CD4-positive, alpha-beta T cell treated with Interleukin-2 at 100 ng/mL for 4 hours (primary cell): ENCODE data around the gene FRG2C.
A peak's percentile ranks its signal among the peaks of the same experiment; 100 is the strongest.
"Not testable (repeated sequence)": the region's sequence is repeated elsewhere in the genome, so short reads cannot be mapped to it uniquely, and the experiment has no call there.

Experiments
- DNase-seq: peaks from one replicate; pipeline ENCODE4 v3.0.0-alpha.2; 2020; ENCODE audit warnings: low spot score

Gene FRG2C

DNA sequence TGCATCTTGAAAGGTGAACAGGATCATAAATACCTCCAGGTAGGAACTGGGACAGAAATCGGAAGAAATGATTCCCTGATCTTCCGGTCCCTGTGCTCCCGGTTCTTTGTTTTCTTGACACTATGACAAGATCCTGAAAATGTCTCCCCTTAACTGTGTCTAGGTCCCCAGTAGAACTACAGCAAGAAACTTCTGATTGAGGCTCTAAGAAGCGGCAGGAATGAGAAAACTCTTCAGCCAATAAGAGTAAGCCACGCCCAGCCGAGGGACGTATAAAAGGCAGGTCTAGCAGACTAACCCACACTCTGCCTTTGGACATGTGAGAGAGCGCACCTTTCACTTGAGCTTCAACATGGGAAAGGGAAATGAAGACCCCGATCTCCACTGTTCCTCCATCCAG is at the start of gene FRG2C:
TSS of gene FRG2C (plus strand) at position 301 of the 400 bp plus-strand sequence. CDS start at position 353, 52 bp downstream.
- not testable (repeated sequence) for DNase-seq

DNA sequence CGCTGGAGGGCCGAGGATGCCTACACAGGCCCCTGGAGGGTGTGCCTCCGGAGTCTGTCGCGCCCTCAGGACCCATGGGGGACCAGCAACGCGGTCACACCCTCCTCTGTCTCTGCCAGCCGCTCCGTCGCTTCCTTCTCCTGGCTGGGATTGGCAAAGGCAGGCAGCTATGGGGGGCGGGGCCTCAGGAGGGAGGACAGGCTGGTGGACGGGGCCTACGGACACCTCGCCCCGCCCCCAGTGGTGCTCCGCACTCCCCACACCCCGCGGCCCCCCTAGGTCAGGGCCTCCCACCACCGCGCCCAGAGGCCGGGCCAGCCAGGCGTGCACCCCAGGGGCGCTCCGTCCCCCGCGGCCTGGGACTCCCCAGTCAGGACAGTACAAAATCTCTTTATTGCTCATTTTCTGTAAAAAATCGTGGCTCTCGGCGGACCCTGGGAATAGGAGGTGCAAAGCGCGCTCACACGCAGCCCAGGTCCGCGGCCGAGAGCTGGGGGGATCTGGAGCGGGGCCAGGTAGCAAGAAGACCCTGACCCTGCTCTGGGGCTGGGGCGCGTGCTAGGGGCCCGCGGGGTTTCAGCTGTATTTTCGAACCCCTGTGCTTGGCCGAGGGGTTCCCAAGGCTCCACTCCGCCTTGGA is 45.3 kb upstream of the FRG2C start:
- not testable (repeated sequence) for DNase-seq

DNA sequence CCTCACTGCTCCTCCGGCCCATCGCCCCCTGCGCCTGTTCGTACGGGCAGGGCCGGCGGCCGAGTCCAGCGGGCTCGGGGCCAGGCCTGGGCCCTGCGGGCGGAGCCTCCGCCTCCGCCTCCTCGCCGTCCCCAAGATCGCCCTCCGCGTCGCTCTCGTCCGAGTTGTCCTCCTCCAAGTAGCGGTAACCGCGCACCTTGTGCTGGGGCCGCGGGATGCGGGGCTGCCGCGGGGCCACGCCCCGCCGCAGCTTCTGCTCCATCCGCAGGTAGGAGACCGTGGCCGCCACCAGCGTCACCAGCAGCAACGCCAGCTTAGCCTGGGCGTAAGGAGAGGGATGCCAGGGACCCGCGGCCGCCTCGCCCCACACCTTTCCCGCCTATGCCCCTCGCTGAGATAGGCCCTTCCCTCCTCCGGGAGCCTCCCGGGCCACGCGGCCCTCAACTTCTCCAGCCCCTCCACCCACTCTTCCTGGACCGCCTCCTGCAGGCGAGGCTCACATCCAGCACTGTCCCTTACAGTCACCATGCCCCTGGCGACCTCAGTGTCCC is 44.6 kb upstream of the FRG2C start:
- DNase-seq: not testable (repeated sequence)

DNA sequence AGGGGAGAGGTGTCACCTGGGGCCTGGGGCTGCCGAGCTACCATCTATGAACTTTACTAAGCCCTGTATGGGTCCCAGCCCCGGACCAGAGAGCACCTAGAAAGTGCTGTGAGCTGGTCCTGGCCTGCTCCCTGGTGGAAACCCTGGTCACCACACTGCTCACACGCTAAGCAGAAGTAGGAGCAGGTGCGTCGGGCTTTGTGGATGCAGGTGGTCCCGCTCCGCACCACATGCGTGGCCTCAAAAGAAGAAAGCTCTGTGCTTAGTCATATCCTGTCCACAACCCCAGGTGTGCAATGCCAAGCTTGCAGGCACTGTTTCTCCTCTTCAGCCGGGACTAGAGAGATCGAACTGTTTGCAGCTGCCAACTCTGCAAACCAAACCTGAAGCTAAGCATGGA is 42.4 kb upstream of the FRG2C start:
- not testable (repeated sequence) for DNase-seq

DNA sequence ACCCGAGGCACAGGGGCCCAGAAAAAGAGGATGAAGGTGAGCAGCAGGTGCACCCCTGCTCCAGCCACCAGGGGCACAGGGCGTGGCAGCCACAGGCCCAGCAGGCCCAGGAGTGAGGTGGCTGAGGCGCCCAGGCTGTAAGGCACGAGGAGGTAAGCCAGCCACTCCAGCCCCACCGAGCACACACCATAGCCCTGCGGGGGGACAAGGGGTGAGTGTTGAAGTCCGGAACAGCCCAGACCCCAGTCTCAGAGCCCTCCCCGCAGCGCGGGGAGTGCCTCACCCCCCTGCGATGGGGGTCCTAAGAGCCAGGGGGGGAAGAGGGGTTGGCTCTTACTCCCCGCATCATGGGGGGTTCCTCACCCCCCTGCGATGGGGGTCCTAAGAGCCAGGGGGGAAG is 40.5 kb upstream of the FRG2C start:
- not testable (repeated sequence) for DNase-seq

DNA sequence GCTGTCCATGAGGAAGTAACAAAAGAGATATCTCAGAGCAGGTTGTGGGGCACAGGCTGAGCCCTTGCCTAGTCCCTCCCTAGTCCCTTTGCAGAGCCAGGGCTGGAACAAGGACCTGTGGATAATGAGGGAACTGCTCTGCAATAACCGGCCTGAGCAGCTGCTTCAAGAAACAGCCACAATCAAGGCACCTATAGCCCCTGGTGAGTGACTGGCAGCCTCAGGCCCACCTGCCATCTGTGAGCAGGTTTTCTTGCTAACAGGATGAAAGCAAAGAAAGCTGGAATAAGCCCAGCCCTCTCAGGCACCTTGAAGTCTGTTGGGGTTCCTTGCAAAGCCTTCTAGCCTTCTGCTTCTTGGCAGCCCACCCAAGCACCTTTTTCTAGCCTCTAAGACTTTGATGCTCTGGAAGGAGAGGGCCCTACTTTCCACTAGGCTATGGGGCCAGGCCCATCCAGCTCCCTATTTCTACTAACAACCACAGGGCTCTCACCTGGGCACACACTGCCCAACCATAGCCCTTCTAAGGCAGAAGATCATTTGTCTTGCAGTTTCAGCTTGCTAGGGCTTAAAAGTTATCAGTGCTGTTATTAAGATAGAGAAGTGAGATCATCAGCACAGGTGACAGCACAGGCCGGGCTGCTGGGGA is 33.1 kb upstream of the FRG2C start:
- DNase-seq: not testable (repeated sequence)

DNA sequence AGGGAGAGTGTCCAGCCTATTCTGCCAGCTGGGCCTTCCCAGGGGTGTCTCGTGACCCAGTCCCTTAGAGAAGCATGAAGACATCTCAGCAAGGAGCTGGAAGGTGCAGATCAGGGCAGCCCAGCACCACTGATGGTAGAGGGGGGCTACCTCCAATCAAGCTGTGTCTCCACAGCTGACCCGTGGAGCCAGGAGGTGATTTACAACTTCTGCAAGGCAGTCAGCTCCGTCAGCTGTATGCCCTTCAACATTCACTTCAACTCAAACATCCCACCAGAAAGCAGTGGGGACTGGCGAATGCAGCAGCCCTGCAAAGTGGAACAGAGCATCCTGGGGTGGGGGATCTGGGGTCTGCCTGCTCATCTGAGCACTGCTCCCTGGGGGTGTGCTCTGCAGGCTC is 32.6 kb upstream of the FRG2C start:
- DNase-seq: no peak

DNA sequence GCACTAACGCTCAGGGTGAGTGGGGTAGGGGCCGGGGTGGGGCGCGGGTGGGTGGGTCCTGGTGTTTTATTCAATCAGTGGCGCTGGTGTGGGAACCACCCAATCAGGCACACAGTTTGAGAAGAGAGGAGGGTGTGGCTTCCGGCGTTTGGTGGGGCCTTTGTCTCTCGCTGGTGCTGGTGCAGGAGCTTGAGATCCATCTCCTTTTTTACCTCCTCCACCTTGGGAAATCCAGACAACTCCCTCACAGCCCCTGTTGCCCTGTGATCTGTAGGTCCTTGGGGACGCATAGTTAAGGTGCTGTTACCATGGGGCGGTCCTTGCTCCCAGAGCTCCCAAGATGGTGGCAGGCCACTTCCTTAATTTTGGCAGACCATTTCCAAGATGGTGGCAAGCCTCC is 25.2 kb upstream of the FRG2C start:
- not testable (repeated sequence) for DNase-seq

DNA sequence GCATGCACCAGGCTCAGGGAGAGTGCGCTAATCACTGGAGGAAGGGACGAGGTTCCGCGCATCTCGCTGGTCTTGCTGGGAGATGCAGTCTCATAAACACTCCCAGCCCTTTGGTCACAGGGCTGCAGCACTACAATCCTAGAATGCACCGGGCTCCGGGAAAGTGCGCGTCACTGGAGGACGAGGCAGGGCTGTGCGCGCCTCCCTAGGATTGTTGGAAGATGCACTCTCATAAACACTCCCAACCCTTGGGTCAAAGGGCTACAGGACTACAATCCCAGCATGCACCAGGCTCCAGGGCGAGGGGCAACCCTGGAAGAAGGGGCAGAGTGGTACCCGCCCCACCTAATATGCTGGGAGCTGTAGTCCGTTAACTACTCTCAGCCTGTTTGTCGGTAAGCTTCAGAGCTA is 23.0 kb upstream of the FRG2C start:
- peak; percentile 10 for DNase-seq

DNA sequence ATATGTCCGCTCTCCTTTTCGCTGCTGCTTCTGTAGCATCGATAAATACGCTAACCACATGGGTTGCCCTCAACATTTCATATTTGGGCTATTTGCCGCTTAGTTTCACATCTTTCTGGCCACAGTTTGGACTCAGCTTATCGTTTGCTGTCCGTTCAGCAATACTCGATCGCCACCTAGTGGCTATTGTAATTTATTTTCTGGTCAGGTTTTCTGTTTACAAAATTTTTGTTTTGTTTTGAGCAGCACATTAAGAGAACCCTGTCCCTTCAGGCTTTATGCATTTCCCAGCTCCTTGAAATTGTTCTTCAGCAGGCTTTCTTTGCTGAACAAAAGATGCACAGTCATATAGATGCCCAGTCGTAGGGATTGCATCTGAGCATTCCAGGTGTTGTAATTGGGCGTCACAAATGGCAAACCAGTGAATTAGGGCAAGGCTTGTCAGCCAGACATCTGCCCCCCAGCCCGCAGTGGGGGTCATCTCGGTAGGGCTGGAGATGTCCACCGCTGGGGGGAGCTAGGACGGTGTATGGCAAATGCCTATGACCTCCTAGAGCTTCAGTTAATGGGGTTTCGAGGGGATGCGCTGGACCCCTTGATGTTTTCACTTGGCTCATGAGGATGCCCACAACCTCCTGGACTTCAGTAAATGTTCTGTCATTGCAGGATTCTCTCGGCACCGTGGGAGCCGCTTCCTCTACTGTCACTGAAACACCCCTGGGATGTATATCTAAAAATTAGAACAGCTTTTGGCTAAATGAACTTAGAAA is 20.9 kb upstream of the FRG2C start:
- DNase-seq: peak; percentile 28

DNA sequence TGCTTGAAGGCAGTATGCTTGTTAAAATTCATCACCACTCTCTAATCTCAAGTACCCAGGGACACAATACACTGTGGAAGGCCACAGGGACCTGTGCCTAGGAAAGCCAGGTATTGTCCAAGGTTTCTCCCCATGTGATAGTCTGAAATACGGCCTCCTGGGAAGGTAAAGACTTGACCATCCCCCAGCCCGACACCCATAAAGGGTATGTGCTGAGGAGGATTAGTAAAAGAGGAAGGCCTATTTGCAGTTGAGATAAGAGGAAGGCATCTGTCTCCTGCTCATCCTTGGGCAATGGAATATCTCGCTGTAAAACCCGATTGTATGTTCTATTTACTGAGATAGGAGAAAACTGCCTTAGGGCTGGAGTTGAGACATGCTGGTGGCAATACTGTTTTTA is 18.6 kb upstream of the FRG2C start:
- not testable (repeated sequence) for DNase-seq

DNA sequence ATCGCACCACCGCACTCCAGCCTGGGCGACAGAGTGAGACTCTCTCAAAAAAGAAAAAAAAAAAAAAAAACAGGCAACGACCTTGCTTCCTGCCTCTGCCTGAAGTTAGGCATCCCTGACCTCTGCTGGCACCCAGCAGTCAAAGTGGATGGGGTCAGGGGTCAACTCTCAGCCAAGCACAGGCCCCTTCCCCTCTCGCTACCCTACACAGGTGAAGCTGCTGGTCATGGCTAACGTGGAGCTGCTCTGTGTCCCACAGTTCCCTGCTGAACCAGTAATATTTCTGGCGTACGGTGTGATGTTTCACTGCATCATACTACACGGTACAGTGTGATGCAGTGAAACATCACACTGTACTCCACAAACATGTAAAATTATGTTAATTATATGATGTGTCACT is 13.9 kb upstream of the FRG2C start:
- no peak for DNase-seq

DNA sequence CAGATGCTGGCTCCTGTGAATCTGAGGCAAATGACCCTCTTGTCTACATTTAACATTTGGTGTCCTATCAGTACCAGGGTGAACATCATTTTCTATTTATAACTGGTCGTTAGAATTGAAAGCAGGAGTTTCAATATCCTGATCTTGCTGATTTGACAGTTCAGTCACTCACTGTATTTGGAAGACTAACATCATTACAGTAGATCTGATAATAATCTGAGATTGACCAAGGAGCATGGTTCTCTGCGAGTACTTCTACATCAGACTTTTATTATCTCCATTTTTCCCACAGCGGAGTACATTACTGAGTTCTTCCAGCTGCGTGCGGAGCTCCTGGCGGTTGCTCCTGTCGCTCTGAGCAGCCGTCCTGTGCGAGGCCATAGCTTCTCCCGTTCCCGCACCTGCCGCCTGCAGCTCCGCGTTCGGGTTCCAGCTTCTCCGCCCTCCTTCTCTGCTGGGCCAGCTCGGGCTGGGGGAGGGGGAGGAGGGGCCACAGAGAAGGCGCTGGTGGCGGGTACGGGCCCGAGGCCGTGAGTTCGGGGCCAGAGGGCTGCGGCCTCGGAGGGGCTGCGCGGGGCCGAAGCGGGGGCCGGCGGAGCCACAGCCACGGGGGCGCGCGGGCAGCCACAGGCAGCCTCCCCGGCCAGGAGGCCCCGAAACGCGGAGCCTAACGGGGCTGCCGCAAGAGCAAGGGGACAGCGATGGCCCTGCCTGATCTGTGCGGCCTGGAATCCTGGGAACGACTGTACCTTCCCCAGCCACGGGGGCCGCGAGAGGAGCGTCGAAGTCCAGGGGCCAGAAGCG is 8.8 kb upstream of the FRG2C start:
- DNase-seq: not testable (repeated sequence)

DNA sequence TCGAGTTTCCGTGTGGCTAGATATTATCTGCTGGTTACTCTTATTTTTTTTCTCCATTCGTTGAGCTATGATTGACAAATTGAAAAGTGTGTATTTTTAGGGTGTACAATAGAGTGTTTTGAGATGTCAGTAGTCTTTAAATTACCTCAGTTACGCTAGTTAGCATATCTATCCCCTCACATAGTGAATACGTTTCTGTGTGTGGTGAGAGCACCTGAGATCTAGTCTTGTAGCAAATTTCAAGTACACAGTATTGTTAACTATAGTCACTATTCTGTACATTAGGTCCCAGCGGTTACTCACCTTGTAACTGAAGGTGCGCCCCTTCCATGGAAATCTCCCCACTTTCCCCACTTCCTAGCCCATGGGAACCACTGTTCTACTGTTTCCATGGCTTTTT is 8.2 kb upstream of the FRG2C start:
- not testable (repeated sequence) for DNase-seq

DNA sequence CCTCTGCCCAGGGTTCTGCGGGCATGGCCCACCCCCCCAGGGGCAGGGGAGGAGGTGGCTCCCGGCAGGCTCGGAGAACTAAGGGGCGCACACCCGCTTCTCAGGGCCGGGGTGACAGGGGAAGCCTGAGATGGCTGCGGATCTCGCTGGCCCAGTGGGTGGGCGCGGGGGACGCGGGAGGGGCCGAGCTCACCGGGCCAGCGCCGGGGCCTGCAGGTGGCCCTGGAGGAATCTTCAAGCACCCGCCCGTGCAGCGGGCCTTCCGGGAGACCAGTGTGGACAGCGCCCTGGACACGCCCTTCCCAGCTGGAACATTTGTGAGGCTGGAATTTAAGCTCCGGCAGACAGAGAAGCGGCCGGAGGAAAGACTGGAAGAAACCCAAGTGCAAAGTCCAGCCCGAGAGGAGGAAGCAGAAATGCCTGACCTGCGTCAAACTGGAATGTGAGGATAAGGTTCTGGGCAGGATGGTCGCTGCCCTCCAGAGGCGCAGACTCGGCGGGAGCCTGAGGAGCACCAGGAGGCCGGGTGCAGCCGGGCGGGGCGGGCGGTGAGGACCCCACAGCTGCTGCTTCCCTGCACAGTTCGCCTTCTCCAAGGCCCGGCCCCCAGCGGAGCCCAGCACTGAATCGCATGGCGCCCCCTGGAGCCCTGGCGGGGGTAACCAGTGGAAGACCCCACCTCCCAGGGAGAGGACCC is 5.6 kb upstream of the FRG2C start:
- not testable (repeated sequence) for DNase-seq

DNA sequence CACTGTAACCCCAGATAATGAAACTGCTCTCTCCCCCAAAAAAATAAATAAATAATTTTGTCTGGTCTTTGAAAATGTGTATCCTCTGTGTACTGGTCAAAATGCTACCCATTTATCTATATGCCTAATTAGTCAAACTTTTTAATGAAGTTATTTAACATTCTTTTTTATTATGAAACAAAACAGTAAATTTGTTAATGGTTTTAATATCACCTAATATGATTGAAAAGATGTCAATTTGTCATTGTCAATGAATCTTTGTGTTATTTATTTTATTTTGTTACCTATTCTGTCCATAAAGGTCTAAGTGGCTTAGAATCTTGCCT is 5.1 kb upstream of the FRG2C start:
- not testable (repeated sequence) for DNase-seq

DNA sequence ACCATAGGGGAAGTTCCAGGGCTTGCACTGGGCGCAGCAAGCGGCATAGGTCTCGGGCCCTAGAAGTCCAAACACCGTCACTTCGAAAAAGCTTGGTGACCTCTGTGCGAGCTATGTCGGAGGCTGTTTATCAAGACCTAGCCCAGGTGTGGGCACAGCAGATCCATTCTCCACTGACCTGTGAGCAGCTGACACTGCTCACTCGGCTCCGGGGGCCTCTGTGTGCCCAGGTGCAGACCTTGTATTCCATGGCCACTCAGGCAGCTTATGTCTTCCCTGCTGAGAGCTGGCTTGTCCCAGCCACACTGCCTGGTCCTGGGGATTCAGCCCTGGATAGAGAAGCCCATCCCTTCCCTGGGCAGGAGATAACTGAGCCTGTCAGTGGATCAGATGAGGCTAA is 1.5 kb downstream of the FRG2C start:
- not testable (repeated sequence) for DNase-seq

DNA sequence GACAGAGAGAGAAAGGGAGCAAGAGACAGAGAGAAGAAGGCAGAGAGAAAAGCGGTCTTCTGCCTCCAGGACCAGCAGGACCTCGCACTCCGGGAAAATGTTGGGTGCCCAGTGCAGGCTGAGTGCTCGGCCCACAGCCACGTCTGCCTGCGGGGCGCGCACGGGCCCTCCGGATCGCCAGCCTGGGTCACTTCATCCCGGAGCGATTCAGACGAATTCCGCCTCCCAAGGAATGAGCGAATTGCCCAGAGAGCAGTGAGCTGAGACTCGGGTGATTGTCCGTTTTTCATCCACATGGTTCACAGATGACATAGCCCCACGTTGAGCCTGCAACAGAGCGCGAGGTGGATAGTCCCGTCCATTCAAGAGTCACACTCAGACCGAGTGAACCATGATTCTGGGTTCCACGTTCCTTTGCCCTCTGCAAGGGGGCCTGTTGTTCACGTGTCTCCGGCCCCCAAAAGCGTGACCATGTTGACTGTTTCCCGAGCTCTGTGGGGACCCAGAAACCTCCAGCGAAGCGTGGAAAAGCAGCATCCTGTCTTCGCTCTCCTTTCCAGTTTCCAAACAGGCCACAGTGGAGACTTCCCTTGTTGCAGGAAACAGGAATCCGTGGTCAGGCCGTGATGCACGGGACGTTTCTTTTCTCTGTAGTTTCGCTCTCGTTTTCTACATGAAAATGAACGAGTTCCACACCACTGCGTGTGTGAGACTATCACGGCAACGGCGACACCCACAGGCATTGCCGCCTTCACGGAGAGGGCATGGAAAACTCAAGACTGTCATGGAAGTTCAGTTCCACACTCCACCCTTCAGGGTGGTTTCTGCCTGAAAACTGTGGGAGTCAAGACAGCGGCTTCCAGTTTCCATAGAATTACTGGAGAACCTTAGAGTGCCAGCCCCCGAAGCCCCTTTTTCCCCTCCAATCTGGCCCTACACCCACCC is 3.9 kb downstream of the FRG2C start:
- not testable (repeated sequence) for DNase-seq

DNA sequence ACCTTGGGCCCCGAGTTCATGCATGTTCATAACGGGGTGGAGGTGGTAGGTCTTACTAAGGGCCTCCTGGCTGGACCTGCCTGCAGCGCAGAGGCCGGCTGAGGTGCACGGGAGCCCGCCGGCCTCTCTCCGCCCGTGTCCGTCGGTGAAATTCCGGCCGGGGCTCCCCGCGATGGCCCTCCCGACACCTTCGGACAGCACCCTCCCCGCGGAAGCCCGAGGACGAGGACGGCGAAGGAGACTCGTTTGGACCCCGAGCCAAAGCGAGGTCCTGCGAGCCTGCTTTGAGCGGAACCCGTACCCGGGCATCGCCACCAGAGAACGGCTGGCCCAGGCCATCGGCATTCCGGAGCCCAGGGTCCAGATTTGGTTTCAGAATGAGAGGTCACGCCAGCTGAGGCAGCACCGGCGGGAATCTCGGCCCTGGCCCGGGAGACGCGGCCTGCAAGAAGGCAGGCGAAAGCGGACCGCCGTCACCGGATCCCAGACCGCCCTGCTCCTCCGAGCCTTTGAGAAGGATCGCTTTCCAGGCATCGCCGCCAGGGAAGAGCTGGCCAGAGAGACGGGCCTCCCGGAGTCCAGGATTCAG is 4.7 kb downstream of the FRG2C start:
- DNase-seq: peak; percentile 35
